HG02610 (cell line): ENCODE measurements around the gene TSPAN19.

Experiments used
- ATAC-seq: cut with Tn5 transposase; IDR thresholded peaks from one replicate; pipeline ENCODE4 v1.9.1; 2021; ENCODE audit warnings: mild to moderate bottlenecking, moderate library complexity; ENCODE audit not compliant: unreplicated experiment

Gene TSPAN19

GRCh38 chr12:85002778-85003296 is 33.2 kb downstream of the TSPAN19 start:
- ATAC-seq, result no peak

DNA sequence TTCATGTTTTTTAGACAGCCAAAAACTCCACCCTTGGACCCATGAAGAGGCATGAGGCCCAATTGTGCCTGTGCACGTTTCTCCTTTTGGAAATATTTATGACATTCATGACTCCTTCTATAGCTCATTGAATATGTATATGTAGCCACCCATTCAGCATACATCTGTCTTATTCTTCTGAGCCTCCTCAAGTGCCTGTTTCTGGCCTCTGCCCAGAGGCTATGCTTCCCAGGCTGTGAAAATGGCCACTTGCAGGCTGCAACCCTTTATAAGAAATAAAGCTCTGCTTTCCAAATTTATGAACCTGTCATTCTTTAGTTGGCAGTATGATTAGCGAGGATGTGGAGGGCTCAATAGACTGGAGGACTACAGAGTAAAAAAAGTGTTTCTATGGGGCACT is 35.3 kb downstream of the TSPAN19 start:
- no peak for ATAC-seq

- ATAC-seq, result no peak
Measured at GRCh38 chr12:84998341-84998740, 37.7 kb downstream of the TSPAN19 start.

DNA sequence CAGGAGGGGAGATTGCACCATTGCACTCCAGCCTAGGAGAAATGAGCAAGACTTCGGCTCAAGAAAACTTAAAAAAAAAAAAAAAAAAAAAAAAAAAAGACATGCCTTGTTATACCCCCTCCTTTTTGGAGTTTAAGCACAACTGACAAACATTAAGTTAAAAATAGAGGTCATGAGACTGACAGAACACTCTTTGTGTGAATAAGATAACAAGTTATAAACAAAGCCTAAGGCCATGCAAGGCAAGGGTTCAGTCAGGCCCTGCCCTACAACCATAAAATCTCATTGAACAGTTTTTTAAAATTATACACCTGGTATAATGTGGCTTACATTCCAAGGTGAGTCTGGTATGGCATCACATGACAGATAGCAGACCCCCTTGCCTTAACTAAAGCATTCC is 39.3 kb downstream of the TSPAN19 start:
- no peak for ATAC-seq

DNA sequence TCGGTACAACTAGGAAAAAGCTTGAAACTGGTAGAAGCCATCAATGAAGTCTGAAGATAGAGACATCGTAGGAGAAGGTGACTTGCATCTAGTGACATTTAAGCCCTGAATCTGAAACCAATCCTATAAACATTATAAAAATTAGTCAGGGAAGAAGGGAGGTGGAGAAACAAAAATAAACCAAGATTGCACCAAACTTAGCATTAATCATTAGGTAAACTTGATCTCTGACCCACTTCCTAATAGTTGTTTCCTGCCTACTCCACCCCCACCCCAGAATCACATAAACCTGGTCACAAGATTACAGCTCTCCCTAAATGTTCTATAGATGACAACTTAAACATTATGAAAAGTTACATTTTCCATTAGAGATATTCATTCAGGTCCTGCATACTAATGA is 40.4 kb downstream of the TSPAN19 start:
- ATAC-seq, result no peak

- no peak for ATAC-seq
Measured at GRCh38 chr12:84994426-84994825, 41.7 kb downstream of the TSPAN19 start.

DNA sequence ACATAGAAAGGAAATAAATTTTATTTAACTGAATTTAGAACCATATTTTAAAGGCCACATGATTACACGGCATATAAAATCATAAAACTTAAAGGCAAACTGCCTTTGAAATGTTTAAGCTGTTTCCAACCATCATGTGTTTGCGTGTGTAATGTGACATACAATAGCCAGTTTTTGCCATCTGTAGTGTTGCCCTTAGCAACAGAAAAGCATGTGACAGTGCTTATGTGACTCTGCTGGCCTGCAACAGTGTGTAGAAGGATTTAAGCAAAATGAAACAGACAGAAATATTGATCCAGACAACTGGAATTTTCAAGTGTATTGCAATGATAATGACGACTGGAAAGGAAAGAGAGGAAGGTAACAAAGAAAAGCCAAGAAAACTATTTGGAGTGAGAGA is 49.5 kb downstream of the TSPAN19 start:
- no peak for ATAC-seq

DNA sequence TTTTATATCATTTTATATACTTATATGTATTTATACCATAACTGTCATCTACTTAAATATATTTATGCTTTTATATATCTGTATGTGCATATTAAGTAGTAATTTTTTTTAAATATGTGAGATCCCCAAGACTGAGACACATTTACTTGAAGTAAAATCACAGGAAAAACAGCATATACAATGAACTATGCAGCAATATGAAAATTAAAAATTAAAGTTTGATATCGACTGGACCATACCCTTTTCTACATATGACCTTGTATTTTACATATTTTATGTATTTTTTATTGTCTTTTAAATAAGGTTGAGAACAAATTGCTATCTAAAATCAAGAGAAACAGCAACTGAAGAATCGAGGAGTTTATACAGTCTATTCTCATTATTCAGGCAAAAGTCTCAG is 50.0 kb downstream of the TSPAN19 start:
- no peak for ATAC-seq

DNA sequence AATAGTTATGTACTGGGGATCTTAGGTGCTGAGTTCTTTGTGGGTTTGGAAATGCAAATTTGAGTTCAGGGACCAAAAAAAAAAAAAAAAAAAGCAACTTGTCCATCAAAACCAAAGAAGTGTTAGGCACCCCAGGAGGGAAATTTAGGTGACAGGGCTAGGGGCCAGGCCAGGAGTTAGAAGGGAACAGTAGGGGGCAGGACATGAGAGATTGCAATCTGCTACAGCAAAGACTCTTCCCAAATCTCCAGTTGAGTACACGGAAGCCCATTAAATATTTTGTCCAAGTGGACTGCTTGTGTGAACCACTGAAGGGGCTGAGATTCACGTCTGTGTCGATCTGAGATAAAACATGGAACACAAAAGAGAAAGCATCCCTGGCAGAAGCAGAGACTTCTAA is 52.8 kb downstream of the TSPAN19 start:
- ATAC-seq, result no peak

DNA sequence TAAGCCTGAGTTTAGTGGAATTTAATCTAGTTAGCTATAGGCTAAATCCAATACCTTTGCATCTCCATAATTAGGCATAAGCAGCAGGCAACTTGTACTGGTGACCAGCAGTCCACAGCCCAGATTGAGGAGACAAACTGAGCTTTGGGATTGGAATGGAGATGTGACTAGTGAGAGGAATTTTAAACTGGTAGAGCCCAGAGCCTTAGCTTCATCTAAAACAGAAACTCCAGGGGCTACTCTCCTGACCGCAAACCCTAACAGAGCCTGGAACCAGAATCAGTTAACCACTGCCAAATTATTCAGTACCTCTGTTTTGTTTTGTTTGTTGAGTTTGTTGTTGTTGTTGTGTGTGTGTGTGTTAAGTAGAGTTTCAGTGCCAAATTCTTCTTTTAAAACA is 53.2 kb downstream of the TSPAN19 start:
- no peak for ATAC-seq

DNA sequence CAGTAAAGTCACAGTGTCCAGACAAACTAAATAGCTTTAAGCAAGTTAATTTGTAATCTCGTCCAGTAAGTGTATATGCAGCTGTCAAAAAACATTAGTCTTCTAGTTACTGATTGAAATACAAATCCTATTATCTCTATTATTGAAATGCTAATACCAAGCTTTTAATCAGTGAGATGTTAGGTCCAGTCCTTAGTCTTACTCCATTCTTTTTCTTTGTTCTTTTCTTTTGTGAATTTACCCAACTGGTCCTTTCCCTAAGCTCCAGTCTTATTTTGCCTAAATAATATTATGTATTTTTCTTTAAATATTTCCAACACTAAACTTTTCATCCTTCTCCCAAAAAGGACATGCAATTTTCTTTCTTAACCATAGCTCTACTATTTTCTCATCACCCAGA is 57.2 kb downstream of the TSPAN19 start:
- ATAC-seq, result no peak

GRCh38 chr12:84976133-84976532 is 59.9 kb downstream of the TSPAN19 start:
- ATAC-seq, result no peak

GRCh38 chr12:84974155-84974815 is 61.8 kb downstream of the TSPAN19 start:
- no peak for ATAC-seq

GRCh38 chr12:84973026-84973425 is 63.1 kb downstream of the TSPAN19 start:
- ATAC-seq, result no peak

- ATAC-seq, result no peak
Measured at GRCh38 chr12:84969226-84969625, 66.9 kb downstream of the TSPAN19 start.
